Activated T-cell treated with anti-CD3 and anti-CD28 coated beads for 1 hour (primary cell): ENCODE measurements around the gene IFIT1B.
"Not testable (repeated sequence)": the region's sequence is repeated elsewhere in the genome, so short reads cannot be mapped to it uniquely, and the experiment has no call there.

Experiments used
- DNase-seq: peaks from one replicate; pipeline ENCODE4 v3.0.0-alpha.2; 2020; ENCODE audit warnings: low read depth

IFIT1B gene, protein sequence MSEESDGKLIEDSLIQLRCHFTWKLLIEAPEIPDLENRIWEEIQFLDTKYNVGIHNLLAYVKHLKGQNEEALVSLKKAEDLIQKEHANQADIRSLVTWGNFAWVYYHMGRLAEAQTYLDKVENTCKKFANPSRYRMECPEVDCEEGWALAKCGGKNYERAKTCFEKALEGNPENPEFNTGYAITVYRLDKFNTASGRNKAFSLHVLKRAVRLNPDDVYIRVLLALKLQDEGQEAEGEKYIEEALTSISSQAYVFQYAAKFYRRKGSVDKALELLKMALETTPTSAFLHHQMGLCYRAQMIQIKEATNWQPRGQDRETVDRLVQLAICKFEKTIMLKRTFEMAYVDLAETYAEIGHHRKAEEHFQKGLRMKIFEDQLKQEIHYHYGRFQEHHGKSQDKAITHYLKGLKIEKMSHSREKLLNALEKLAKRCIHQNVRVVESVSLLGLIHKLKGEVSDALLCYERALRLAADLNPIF

DNA sequence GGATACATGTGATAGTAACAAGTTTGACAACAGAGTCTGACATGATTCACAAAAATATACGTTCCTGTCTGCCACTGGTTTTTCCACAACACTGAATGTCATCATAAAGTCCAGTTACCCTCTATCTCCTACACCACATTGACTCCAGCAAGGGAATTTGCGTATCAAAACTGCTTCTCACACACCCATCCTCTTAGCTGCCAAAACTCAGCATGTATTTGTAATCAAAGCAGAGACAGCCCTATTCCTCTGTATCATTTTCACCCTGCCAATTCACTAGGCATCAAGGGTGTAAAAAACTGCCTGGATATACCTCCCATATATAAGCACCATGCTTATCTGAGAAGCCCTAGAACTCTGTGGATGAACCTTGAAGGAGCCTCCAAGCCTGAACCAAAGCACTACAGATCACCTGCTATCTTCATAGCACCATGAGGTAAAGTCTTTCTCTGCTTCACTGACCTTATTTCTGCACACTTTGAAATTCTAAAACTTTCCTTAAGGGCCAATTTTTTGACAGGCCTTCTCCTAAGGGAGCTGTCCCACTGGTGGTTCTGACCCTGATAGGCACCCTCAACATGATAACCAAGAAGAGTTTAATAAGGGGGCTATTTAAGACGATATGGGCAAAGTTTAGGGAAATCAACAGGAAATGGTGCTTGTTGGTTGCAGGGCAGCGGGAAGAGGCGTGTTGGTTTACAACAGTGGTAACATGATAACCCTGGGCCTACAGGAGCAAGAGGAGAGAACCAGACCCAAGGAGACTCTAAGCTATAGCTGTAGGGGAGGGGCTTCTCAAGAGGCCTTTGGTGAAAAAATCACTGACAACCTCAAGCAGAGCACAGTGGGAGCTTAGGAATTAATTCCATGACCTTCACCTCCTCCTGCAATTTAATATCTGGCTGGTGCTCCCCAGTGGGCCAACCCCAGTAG is at the start of gene IFIT1B:
IFIT1B (plus strand) TSS at position 352 of the 933 bp plus-strand sequence; CDS start at position 432, 80 bp downstream.
- no peak for DNase-seq

GRCh38 chr10:89329151-89329550 is 48.7 kb upstream of the IFIT1B start:
- no peak for DNase-seq

GRCh38 chr10:89330014-89330413 is 47.8 kb upstream of the IFIT1B start:
- DNase-seq: not testable (repeated sequence)

GRCh38 chr10:89330537-89331212 is 47.2 kb upstream of the IFIT1B start:
- no peak for DNase-seq

- not testable (repeated sequence) for DNase-seq
Measured at GRCh38 chr10:89331487-89332122, 46.3 kb upstream of the IFIT1B start.

GRCh38 chr10:89332123-89332633 is 45.7 kb upstream of the IFIT1B start:
- DNase-seq: no peak

DNA sequence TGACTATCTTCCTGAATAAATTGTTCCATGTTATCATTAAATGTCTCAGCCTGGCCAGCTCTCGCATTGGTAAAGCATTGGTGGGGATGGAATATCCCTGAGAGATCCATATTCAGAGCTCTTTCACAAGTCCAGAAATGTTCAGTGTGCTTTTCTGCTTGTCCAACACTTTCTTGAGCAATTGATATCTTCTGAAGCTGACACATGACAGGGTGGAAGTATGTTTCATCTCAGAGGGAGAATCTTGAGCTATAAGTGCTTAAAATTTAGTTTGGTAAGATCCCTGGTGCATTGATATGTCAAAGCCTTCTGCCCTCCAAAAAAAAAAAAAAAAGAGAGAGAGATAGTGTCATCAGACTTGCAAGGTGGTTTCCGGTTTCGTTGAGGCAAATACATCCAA is 42.6 kb upstream of the IFIT1B start:
- no peak for DNase-seq

GRCh38 chr10:89336241-89336640 is 41.6 kb upstream of the IFIT1B start:
- DNase-seq: no peak

- DNase-seq: no peak
Measured at GRCh38 chr10:89337484-89337883, 40.4 kb upstream of the IFIT1B start.

GRCh38 chr10:89338713-89339112 is 39.1 kb upstream of the IFIT1B start:
- DNase-seq: no peak

- DNase-seq: no peak
Measured at GRCh38 chr10:89339875-89340274, 38.0 kb upstream of the IFIT1B start.

- no peak for DNase-seq
Measured at GRCh38 chr10:89341649-89342048, 36.2 kb upstream of the IFIT1B start.

GRCh38 chr10:89342206-89342958 is 35.5 kb upstream of the IFIT1B start:
- no peak for DNase-seq

DNA sequence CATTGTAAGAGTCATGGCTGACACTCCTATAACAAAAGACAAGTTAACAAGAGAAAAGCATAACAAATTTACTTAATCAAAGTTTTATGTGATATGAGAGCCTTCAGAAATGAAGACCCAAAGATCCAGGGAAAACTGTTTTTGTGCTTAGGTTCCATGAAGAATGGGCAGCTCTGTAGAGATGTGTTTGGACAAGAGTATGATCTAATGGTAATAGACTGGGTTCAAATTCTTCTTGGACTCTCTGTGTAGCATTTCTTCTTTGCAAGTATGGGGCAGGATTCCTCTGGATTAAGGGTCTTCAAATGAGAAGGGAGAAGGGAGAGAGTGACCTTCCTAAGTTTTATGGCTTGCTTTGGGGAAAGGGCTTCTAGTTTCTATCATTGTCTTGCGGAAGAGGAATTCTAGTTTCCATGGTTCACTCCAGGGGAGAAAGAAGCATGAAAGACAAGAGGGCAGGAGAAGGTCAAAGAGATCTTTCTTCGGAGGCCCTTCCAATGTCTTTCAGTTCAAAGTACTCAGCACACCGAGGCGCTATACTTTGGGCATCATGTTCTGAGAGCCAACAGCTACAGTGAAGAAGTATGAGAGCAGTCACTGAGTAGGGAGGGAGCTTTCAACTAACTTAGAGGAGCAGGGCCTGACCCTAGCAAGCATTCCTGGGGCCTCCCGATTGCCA is 34.6 kb upstream of the IFIT1B start:
- DNase-seq: no peak

- DNase-seq: no peak
Measured at GRCh38 chr10:89344156-89344555, 33.7 kb upstream of the IFIT1B start.

DNA sequence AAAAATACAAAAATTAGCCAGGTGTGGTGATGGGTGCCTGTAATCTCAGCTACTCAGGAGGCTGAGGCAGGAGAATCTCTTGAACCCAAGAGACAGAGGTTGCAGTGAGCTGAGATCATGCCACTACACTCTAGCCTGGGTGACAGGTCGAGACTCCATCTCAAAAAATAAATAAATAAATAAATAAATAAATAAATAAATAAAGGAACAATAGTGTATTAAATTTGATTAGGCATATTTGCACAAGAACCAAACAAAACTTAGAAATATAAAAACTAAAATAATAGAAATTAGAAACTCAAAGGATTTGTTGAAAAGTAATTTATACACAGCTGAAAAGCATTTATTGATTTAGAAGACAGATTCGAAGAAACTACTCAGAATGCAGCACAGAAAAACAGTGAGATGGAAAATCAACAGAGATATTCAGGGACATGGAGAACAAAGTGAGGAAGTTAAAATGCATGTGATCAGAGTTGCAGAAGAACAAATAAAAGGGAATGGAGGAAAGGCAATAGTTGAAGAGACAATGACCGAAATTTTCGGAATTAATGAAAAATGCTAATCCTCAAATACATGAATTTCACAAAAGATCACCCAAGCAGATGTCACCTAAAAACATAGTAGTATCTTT is 32.4 kb upstream of the IFIT1B start:
- DNase-seq: no peak

- no peak for DNase-seq
Measured at GRCh38 chr10:89346405-89347254, 31.2 kb upstream of the IFIT1B start.

GRCh38 chr10:89347701-89348457 is 30.0 kb upstream of the IFIT1B start:
- DNase-seq: no peak
